Body of pancreas (tissue), 4 donors: ENCODE measurements around the gene NRG3. TPM values are rescaled to one million over a fixed set of nuclear protein-coding genes. Genes with fewer than 3 reads are reported as not detected.

Experiments
- ATAC-seq: fragments of 150-250 bp; one replicate; pipeline ENCODE4 v1.9.1; 2016
- DNase-seq, 4 donors: peaks; one replicate each; pipeline ENCODE4 v3.0.0-alpha.2; 2019
- H3K27ac ChIP-seq, 4 donors: fragments of 200-600 bp; sonication (generic); 1 replicate in 3 of 4; 2 replicates in 1 of 4; pipeline versions ENCODE4 v1.5.1 to v1.6.1; 2016 to 2019; ENCODE audit warnings: mild to moderate bottlenecking in 1 of 4, mixed read lengths in 1 of 4, moderate library complexity in 1 of 4
- H3K27me3 ChIP-seq, 2 donors: fragments of 200-600 bp; sonication (generic); one replicate each; pipeline ENCODE4 v1.6.0; 2016; ENCODE audit warnings: mild to moderate bottlenecking in 1 of 2
- H3K36me3 ChIP-seq, 2 donors: fragments of 200-600 bp; sonication (generic); replicated peaks in 1 of 2; 2 replicates each; pipeline ENCODE4 v1.5.1; 2016; ENCODE audit warnings: low read depth in 2 of 2; ENCODE audit not compliant: insufficient read depth in 1 of 2
- H3K4me1 ChIP-seq: fragments of 200-600 bp; sonication (generic); one replicate; pipeline ENCODE4 v1.6.0; 2016
- H3K4me3 ChIP-seq, 2 donors: fragments of 200-600 bp; sonication (generic); 1 replicate in 1 of 2; 2 replicates in 1 of 2; pipeline ENCODE4 v1.5.1; 2016 to 2019
- H3K9me3 ChIP-seq, 3 donors: fragments of 200-600 bp; sonication (generic); 1 replicate in 2 of 3; 2 replicates in 1 of 3; pipeline ENCODE4 v1.5.1; 2016
- POLR2A ChIP-seq, 3 donors: fragments of 450-650 bp; IDR thresholded peaks; one replicate each; pipeline ENCODE4 v1.6.1; 2016; ENCODE audit warnings: antibody characterized with exemption in 3 of 3, mild to moderate bottlenecking in 2 of 3
- WGBS, 2 donors: methylation state at CpG; one replicate each; pipeline ENCODE4 v1.1.5; 2017; 5-methylcytosine and 5-hydroxymethylcytosine counted together
- intact Hi-C: fragments of 100-400 bp; cut with DNase I; formaldehyde crosslinking; loops from one replicate; pipeline ENCODE4 v1.15.1; 2023
- total RNA-seq, 2 donors: library from RNA; depleted of rRNA; stranded (reverse); fragments of >200 nt; gene quantifications; one replicate each; pipeline ENCODE4 v1.1.0, GENCODE V29; 2016
- TF ChIP-seq, protein P1 (sequence below), 7 experiments: fragments of 450-650 bp in 4 of 7; fragments of 200-600 bp in 3 of 7; sonication (generic) in 3 of 7; IDR thresholded peaks; one replicate each; pipeline ENCODE4 v1.5.1; 2016 to 2019; ENCODE audit warnings: antibody characterized with exemption in 7 of 7

NRG3 gene
- total RNA-seq, 2 donors from 2014 or later: 0.26 TPM; not detected in 1

DNA sequence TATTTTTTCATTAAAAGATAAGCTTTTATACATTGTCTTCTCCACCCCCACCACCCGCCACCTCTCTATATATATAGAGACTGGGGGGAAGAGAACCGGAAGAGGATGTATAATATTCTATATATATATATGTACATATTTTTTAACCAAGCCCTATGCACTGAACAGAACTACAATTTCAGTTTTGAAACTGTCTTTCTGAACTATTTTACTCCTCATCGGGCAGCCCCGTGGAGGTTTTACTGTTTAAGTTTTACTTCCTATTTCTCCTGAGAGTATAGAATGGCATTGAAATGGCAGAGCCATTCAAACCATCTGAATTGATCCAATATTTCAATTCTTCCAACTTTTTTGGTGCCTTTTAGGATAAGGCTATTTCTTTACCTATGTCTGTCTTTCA, 1047.1 kb downstream of the NRG3 start:
- ATAC-seq (no peak), DNase-seq (no peak)
- H3K36me3 ChIP-seq: no peaks in the 10 kb centered on the region
- no peak for TF ChIP-seq POLR2A (IDR thresholded peaks at IDR 0.05)
- TF ChIP-seq, protein P1, sequence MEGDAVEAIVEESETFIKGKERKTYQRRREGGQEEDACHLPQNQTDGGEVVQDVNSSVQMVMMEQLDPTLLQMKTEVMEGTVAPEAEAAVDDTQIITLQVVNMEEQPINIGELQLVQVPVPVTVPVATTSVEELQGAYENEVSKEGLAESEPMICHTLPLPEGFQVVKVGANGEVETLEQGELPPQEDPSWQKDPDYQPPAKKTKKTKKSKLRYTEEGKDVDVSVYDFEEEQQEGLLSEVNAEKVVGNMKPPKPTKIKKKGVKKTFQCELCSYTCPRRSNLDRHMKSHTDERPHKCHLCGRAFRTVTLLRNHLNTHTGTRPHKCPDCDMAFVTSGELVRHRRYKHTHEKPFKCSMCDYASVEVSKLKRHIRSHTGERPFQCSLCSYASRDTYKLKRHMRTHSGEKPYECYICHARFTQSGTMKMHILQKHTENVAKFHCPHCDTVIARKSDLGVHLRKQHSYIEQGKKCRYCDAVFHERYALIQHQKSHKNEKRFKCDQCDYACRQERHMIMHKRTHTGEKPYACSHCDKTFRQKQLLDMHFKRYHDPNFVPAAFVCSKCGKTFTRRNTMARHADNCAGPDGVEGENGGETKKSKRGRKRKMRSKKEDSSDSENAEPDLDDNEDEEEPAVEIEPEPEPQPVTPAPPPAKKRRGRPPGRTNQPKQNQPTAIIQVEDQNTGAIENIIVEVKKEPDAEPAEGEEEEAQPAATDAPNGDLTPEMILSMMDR (IDR thresholded peaks at IDR 0.05): no peak
- H3K4me3 ChIP-seq: no peak overlapping the region
- no peaks in the 10 kb centered on the region for H3K9me3 ChIP-seq
- no peaks in the 10 kb centered on the region for H3K4me1 ChIP-seq
- no peaks in the 10 kb centered on the region for H3K27me3 ChIP-seq
- no peak overlapping the region for H3K27ac ChIP-seq
- intact Hi-C loops: no loop called here
- WGBS, 2 donors: 74 to 78% methylated on average over 4 of the region's 4 CpGs

DNA sequence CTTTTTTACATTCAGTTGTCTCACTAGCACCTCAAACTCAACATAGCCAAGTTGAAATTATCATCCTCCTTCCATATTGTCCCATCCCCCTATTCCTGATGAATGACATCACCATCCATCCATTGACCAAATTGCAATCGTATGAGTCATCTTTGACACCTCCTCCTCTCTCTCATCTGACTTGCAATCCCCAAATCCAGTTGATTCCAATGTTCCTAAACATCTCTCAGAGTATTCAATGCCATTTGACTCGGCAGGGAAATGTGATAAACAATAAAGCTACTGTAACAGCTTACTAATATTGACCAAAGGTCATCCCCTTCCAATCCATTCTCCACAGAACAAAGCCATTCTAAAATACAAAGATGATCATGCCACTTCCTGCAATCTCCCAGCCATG, 1047.8 kb downstream of the NRG3 start:
- intact Hi-C loops: no loop called here
- no peaks in the 10 kb centered on the region for H3K4me1 ChIP-seq
- no peaks in the 10 kb centered on the region for H3K9me3 ChIP-seq
- DNase-seq: no peak
- no peaks in the 10 kb centered on the region for H3K36me3 ChIP-seq
- no peak for TF ChIP-seq POLR2A (IDR thresholded peaks at IDR 0.05)
- TF ChIP-seq, protein P1 (IDR thresholded peaks at IDR 0.05): no peak
- WGBS, 2 donors: 57 to 60% methylated on average over 2 of the region's 2 CpGs
- H3K27me3 ChIP-seq: no peaks in the 10 kb centered on the region
- no peak overlapping the region for H3K27ac ChIP-seq
- no peak overlapping the region for H3K4me3 ChIP-seq
- no peak for ATAC-seq

DNA sequence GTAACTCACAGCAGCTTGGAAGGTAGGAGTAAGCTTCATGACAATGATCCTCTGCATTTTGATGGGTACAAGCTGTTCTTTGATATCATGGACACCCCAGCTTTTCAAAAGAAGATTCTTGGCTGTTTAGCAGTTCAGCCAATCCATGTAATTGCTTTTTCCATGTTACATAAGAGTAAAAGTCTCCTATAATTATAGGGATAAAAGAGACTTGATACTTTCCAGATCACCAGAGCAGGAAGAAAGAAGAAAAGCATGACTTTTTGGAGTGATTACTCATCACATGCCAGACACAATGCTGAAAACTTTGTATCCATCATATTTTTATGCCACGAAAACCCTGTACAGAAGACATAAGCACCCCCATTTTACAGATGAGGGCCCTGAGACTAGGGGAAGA, 1049.7 kb downstream of the NRG3 start:
- ATAC-seq (no peak), DNase-seq (no peak)
- Histone ChIP-seq H3K9me3 (no peaks in the 10 kb centered on the region), H3K4me3 (no peak overlapping the region), H3K27ac (no peak overlapping the region), H3K36me3 (no peaks in the 10 kb centered on the region), H3K27me3 (no peaks in the 10 kb centered on the region), H3K4me1 (no peaks in the 10 kb centered on the region)
- WGBS, 2 donors: 76 to 77% methylated on average over 1 of the region's 1 CpG
- no peak for TF ChIP-seq POLR2A (IDR thresholded peaks at IDR 0.05)
- TF ChIP-seq, protein P1 (IDR thresholded peaks at IDR 0.05): no peak
- intact Hi-C loops: no loop called here

DNA sequence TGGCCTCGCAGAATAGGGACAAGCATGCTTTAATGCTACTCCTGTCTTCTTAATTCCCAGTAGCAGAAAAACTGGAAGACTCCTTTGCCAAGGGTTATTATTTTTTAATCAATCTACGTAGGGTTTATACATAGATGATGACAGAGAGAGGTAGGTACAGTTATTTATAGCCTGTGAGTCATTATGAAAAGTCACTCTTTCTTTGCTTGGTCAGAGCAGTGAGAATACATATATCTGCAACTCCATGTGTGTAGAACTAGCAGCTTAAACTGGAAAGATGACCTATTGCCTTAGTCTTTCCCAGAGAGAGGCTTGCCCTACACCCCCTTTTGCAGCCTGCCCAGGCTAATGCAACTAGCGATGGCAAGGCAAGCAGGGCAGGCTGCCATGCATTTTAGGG, 1050.6 kb downstream of the NRG3 start:
- DNase-seq (no peak), ATAC-seq (no peak)
- Histone ChIP-seq H3K27ac (no peak overlapping the region), H3K36me3 (no peaks in the 10 kb centered on the region), H3K27me3 (no peaks in the 10 kb centered on the region), H3K4me3 (no peak overlapping the region), H3K9me3 (no peaks in the 10 kb centered on the region), H3K4me1 (no peaks in the 10 kb centered on the region)
- intact Hi-C loops: no loop called here
- no peak for TF ChIP-seq POLR2A (IDR thresholded peaks at IDR 0.05)
- TF ChIP-seq, protein P1 (IDR thresholded peaks at IDR 0.05): no peak
- 69 to 77% methylated on average over 3 of the region's 3 CpGs for WGBS, 2 donors

DNA sequence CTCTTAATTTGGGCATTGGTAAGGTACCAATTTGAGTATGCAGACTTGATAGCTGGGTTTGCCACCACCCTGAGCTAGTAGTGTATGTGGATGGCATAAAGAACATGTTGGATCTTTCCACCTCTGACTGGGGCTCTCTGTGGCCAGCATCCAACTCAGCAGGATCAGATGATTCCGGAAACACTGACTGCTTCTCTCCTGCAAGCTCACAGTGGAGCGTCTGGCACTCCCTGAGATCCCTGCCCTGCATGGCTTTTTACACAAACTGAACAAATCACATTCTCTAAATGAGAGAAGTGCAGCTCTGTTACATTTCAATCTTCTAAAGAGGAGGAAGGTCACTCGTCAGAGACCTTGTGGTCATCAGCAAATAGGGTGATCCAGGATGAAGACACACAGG, 1057.5 kb downstream of the NRG3 start:
- 69 to 74% methylated on average over 3 of the region's 3 CpGs for WGBS, 2 donors
- H3K9me3 ChIP-seq: no peaks in the 10 kb centered on the region
- intact Hi-C loops: no loop called here
- ATAC-seq (no peak), DNase-seq (no peak)
- H3K4me1 ChIP-seq: no peaks in the 10 kb centered on the region
- H3K36me3 ChIP-seq: no peaks in the 10 kb centered on the region
- H3K4me3 ChIP-seq: no peak overlapping the region
- H3K27me3 ChIP-seq: no peaks in the 10 kb centered on the region
- TF ChIP-seq, protein P1 (IDR thresholded peaks at IDR 0.05): no peak
- TF ChIP-seq POLR2A (IDR thresholded peaks at IDR 0.05): no peak
- H3K27ac ChIP-seq: no peak overlapping the region
